HCT116 (cell line): ENCODE measurements around the gene ALX3.

Experiments used
- ATF3 ChIP-seq: IDR thresholded peaks from 2 replicates; pipeline ENCODE4 v1.6.1; 2012
- CBX3 ChIP-seq: IDR thresholded peaks from 2 replicates; pipeline ENCODE4 v1.6.1; 2012; ENCODE audit warnings: low read depth
- CTCF ChIP-seq, 3 experiments: fragments of 200-600 bp in 1 of 3; sonication (generic) in 1 of 3; IDR thresholded peaks in 2 of 3; conservative IDR thresholded peaks in 1 of 3; 2 replicates each; pipeline ENCODE4 v1.5.1; 2012 to 2017; ENCODE audit warnings: low read depth in 2 of 3, low read length in 2 of 3, antibody characterized with exemption in 1 of 3, borderline replicate concordance in 1 of 3, control low read depth in 1 of 3, mild to moderate bottlenecking in 1 of 3, mixed read lengths in 1 of 3, mixed run types in 1 of 3, moderate library complexity in 1 of 3; ENCODE audit not compliant: insufficient read depth in 1 of 3
- EGR1 ChIP-seq: IDR thresholded peaks from 2 replicates; pipeline ENCODE4 v1.6.1; 2012; ENCODE audit warnings: low read depth
- EZH2 ChIP-seq: fragments of 200-600 bp; sonication (generic); IDR thresholded peaks from 2 replicates; pipeline ENCODE4 v1.6.1; 2017; ENCODE audit warnings: antibody characterized with exemption, mixed run types
- EZH2phosphoT487 ChIP-seq: fragments of 200-600 bp; IDR thresholded peaks from 2 replicates; pipeline ENCODE4 v1.6.1; 2018; ENCODE audit warnings: antibody characterized with exemption, borderline replicate concordance
- MAX ChIP-seq: IDR thresholded peaks from 2 replicates; pipeline ENCODE4 v1.6.1; 2012
- POLR2A ChIP-seq: IDR thresholded peaks from 2 replicates; pipeline ENCODE4 v1.7.0; 2011; ENCODE audit warnings: borderline replicate concordance; ENCODE audit not compliant: insufficient read depth, insufficient read length; ENCODE audit errors: extremely low read depth
- POLR2AphosphoS5 ChIP-seq: IDR thresholded peaks from 2 replicates; pipeline ENCODE4 v1.6.1; 2011; ENCODE audit warnings: mild to moderate bottlenecking, low read depth, low read length, moderate library complexity
- RAD21 ChIP-seq: IDR thresholded peaks from 2 replicates; pipeline ENCODE4 v1.6.1; 2012; ENCODE audit warnings: low read depth, mild to moderate bottlenecking
- REST ChIP-seq: IDR thresholded peaks from 2 replicates; pipeline ENCODE4 v1.6.1; 2012; ENCODE audit warnings: low read depth
- SIN3A ChIP-seq: IDR thresholded peaks from 2 replicates; pipeline ENCODE4 v1.6.1; 2012; ENCODE audit warnings: low read depth
- SP1 ChIP-seq: IDR thresholded peaks from 2 replicates; pipeline ENCODE4 v1.6.1; 2012; ENCODE audit warnings: low read depth
- ZFX ChIP-seq: fragments of 450-650 bp; IDR thresholded peaks from 2 replicates; pipeline ENCODE4 v1.6.1; 2017

- TF ChIP-seq EGR1 (no peak), POLR2A (no peak), ATF3 (no peak), CTCF (IDR thresholded peaks at IDR 0.05 in 2 of 3, conservative IDR thresholded peaks at IDR 0.05 in 1 of 3; ENCODE audit: borderline replicate concordance in 1 of 3, insufficient read depth in 1 of 3, low read depth in 2 of 3, low read length in 2 of 3) (no peak), EZH2phosphoT487 (no peak), MAX (no peak), POLR2AphosphoS5 (no peak), RAD21 (no peak), CBX3 (no peak), EZH2 (no peak), SIN3A (no peak), ZFX (no peak), REST (no peak), SP1 (no peak)
Observed at GRCh38 chr1:110114784-110115183, 44.3 kb upstream of the ALX3 start.
